TTC549 (cell line): ENCODE data around the gene MFAP3.
"Not testable (repeated sequence)": the region's sequence is repeated elsewhere in the genome, so short reads cannot be mapped to it uniquely, and the experiment has no call there.

Experiments used
- FAIRE-seq: peaks from 2 replicates; lab custom pipeline; 2012; peaks lifted over from hg19 to GRCh38; lab: Jason Lieb, UNC

The MFAP3 gene

GRCh38 chr5:154038707-154039457 is at the start of gene MFAP3, which contains the start of gene FAM114A2:
Gene MFAP3, plus strand, starts transcription at chr5:154038967. Its CDS starts 10,756 bp downstream, at chr5:154049723.
Gene FAM114A2, minus strand, starts transcription at chr5:154038910. Its CDS starts 3,957 bp downstream, at chr5:154034953.
- no peak for FAIRE-seq

GRCh38 chr5:153991168-153991567 is 47.6 kb upstream of the MFAP3 start:
- FAIRE-seq = no peak

GRCh38 chr5:153998010-153998409 is 40.8 kb upstream of the MFAP3 start:
- FAIRE-seq = no peak

GRCh38 chr5:153998768-153999167 is 40.0 kb upstream of the MFAP3 start:
- FAIRE-seq = no peak

GRCh38 chr5:153999995-154000394 is 38.8 kb upstream of the MFAP3 start:
- no peak for FAIRE-seq

GRCh38 chr5:154000703-154001102 is 38.1 kb upstream of the MFAP3 start:
- FAIRE-seq = no peak

- FAIRE-seq = no peak
Observed at GRCh38 chr5:154002093-154002492, 36.7 kb upstream of the MFAP3 start.

- no peak for FAIRE-seq
Observed at GRCh38 chr5:154002511-154003020, 36.2 kb upstream of the MFAP3 start.

- no peak for FAIRE-seq
Observed at GRCh38 chr5:154005648-154006047, 33.1 kb upstream of the MFAP3 start.

- no peak for FAIRE-seq
Observed at GRCh38 chr5:154010660-154011059, 28.1 kb upstream of the MFAP3 start.

- no peak for FAIRE-seq
Observed at GRCh38 chr5:154015071-154015693, 23.6 kb upstream of the MFAP3 start.

- not testable (repeated sequence) for FAIRE-seq
Observed at GRCh38 chr5:154018919-154019318, 19.8 kb upstream of the MFAP3 start.

- no peak for FAIRE-seq
Observed at GRCh38 chr5:154025951-154026350, 12.8 kb upstream of the MFAP3 start.

- FAIRE-seq = no peak
Observed at GRCh38 chr5:154031937-154032489, 6.8 kb upstream of the MFAP3 start.

GRCh38 chr5:154034944-154035343 is 3.8 kb upstream of the MFAP3 start:
- no peak for FAIRE-seq

GRCh38 chr5:154038261-154038706 is 483 bp upstream of the MFAP3 start:
- FAIRE-seq = no peak

GRCh38 chr5:154039458-154039829 is 677 bp downstream of the MFAP3 start:
- no peak for FAIRE-seq

GRCh38 chr5:154042766-154043165 is 4.0 kb downstream of the MFAP3 start:
- no peak for FAIRE-seq

- FAIRE-seq = no peak
Observed at GRCh38 chr5:154044099-154044498, 5.3 kb downstream of the MFAP3 start.

GRCh38 chr5:154044581-154044980 is 5.8 kb downstream of the MFAP3 start:
- no peak for FAIRE-seq

- no peak for FAIRE-seq
Observed at GRCh38 chr5:154046486-154046885, 7.7 kb downstream of the MFAP3 start.

- FAIRE-seq = no peak
Observed at GRCh38 chr5:154047324-154047723, 8.6 kb downstream of the MFAP3 start.

- no peak for FAIRE-seq
Observed at GRCh38 chr5:154049636-154050035, 10.9 kb downstream of the MFAP3 start.
